Endodermal cell (in vitro differentiated cells): ENCODE measurements around the gene ADORA1. TPM values are rescaled to one million over a fixed set of nuclear protein-coding genes. Genes with fewer than 3 reads are reported as not detected.

Experiments used
- DNase-seq: peaks from one replicate; pipeline ENCODE4 v3.0.0-alpha.2; 2017
- H3K27ac ChIP-seq: 2 replicates; pipeline ENCODE4 v1.5.1; 2013; ENCODE audit warnings: mild to moderate bottlenecking, low read depth, low read length, moderate library complexity
- H3K27me3 ChIP-seq: 2 replicates; pipeline ENCODE4 v1.6.1; 2013; ENCODE audit warnings: mild to moderate bottlenecking, low read length, moderate library complexity; ENCODE audit not compliant: insufficient read depth, control insufficient read depth, poor library complexity, severe bottlenecking
- H3K36me3 ChIP-seq: 2 replicates; pipeline ENCODE4 v1.7.0; 2013; ENCODE audit warnings: mild to moderate bottlenecking, low read length, moderate library complexity; ENCODE audit not compliant: control insufficient read depth, insufficient read depth
- H3K4me1 ChIP-seq: one replicate; pipeline ENCODE4 v1.7.0; 2013; ENCODE audit warnings: low read length; ENCODE audit not compliant: control insufficient read depth, insufficient read depth
- H3K4me3 ChIP-seq: 2 replicates; pipeline ENCODE4 v1.5.1; 2013; ENCODE audit warnings: mild to moderate bottlenecking, low read length, moderate library complexity
- H3K9ac ChIP-seq: 2 replicates; pipeline ENCODE4 v1.6.1; 2013; ENCODE audit warnings: mild to moderate bottlenecking, low read length, moderate library complexity; ENCODE audit not compliant: poor library complexity, severe bottlenecking; ENCODE audit errors: extremely low read depth
- H3K9me3 ChIP-seq: 2 replicates; pipeline ENCODE4 v1.6.1; 2013; ENCODE audit warnings: mild to moderate bottlenecking, low read length, moderate library complexity; ENCODE audit not compliant: control insufficient read depth
- H3K27ac Mint-ChIP-seq: 2 replicates; pipeline ENCODE4 v1.8.0; 2020; ENCODE audit warnings: mixed read lengths
- H3K27me3 Mint-ChIP-seq: 2 replicates; pipeline ENCODE4 v1.8.0; 2021; ENCODE audit warnings: mild to moderate bottlenecking, mixed read lengths; ENCODE audit not compliant: insufficient read depth
- H3K36me3 Mint-ChIP-seq: 2 replicates; pipeline ENCODE4 v1.8.0; 2020; ENCODE audit warnings: low read depth, mixed read lengths
- H3K4me1 Mint-ChIP-seq: 2 replicates; pipeline ENCODE4 v1.8.0; 2020; ENCODE audit warnings: mixed read lengths
- H3K4me3 Mint-ChIP-seq: 2 replicates; pipeline ENCODE4 v1.8.0; 2020; ENCODE audit warnings: mild to moderate bottlenecking, moderate library complexity, mixed read lengths
- H3K9me3 Mint-ChIP-seq: 2 replicates; pipeline ENCODE4 v1.8.0; 2020; ENCODE audit warnings: mild to moderate bottlenecking, mixed read lengths
- CTCF ChIP-seq: fragments of 200-600 bp; sonication (generic); conservative IDR thresholded peaks from 2 replicates; pipeline ENCODE4 v1.5.0; 2021; ENCODE audit warnings: antibody characterized with exemption, mild to moderate bottlenecking
- WGBS, 2 experiments: methylation state at CpG; one replicate each; pipeline versions ENCODE4 v1.1.5 to v1.1.7; 2013; ENCODE audit warnings: missing lambda C conversion rate in 2 of 2, mixed read lengths in 1 of 2; ENCODE audit not compliant: insufficient coverage in 1 of 2, insufficient read length in 1 of 2; 5-methylcytosine and 5-hydroxymethylcytosine counted together
- total RNA-seq, 2 donors: library from RNA; stranded (reverse); fragmentation: NEBNext Ultra II Directional in 1 of 2; extraction: Animal tissue kit (Norgen Biotek cat#: 25700) in 1 of 2; gene quantifications; 2 replicates in 1 of 2; 3 replicates in 1 of 2; pipeline ENCODE4 v1.2.1, GENCODE V29; 2021

The ADORA1 gene
- total RNA-seq, 2 donors from 2014 or later: 2.0 to 2.1 TPM

DNA sequence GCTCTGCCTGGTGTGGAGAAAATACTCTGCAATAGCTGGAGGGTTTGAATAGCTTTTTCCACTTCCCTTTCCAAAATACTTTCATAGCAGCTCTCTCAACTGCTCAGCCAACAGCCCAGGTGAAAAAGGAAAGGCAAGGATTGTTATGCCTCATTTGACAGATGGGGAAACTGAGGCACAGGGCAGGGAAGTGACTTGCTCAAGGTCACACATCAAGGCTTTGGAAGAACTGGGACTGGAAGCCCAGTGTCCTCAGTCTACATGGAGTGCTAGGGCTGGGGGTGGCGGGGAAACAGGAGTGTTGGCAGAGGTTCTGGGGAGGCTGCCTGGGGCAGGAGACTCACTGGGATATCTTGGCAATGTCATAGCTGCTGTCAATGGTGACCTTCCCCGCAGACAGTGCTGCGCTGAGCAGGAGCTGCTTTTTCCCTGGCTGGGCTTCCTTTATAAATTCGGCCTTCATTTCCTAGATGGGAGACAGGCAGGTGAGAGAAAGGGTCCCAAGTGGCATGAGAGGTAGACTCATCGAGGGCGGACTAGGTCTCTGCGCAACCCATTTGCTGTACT lies 54.9 kb downstream of the ADORA1 start:
- Mint-ChIP-seq H3K27me3 (no peaks in the 10 kb centered on the region), H3K4me1 (peaks cover 48% of the 10 kb centered on the region), H3K9me3 (no peaks in the 10 kb centered on the region), H3K36me3 (no peaks in the 10 kb centered on the region), H3K4me3 (no peak overlapping the region), H3K27ac (no peak overlapping the region)
- Histone ChIP-seq H3K36me3 (no peaks in the 10 kb centered on the region), H3K9ac (no peak overlapping the region), H3K27me3 (no peaks in the 10 kb centered on the region), H3K9me3 (no peaks in the 10 kb centered on the region), H3K4me1 (peaks cover 31% of the 10 kb centered on the region), H3K4me3 (no peak overlapping the region), H3K27ac (no peak overlapping the region)
- DNase-seq: no peak
- TF ChIP-seq CTCF: no peak
- WGBS, 2 experiments: 95% methylated on average over 7 of the region's 7 CpGs; no CpG with 5 or more reads in 1 of the 2 experiments

- no peaks in the 10 kb centered on the region for H3K9me3 ChIP-seq
- H3K27me3 Mint-ChIP-seq: no peaks in the 10 kb centered on the region
- no peak for DNase-seq
- H3K27me3 ChIP-seq: no peaks in the 10 kb centered on the region
- no peak overlapping the region for H3K27ac Mint-ChIP-seq
- H3K4me1 ChIP-seq: peaks cover 20% of the 10 kb centered on the region
- H3K4me3 ChIP-seq: no peak overlapping the region
- H3K36me3 ChIP-seq: no peaks in the 10 kb centered on the region
- no peaks in the 10 kb centered on the region for H3K36me3 Mint-ChIP-seq
- H3K4me3 Mint-ChIP-seq: no peak overlapping the region
- no peak overlapping the region for H3K9ac ChIP-seq
- no peak overlapping the region for H3K27ac ChIP-seq
- peaks cover 39% of the 10 kb centered on the region for H3K4me1 Mint-ChIP-seq
- H3K9me3 Mint-ChIP-seq: no peaks in the 10 kb centered on the region
- WGBS, 2 experiments: 78 to 95% methylated on average over 1 to 2 of the region's 2 CpGs
- no peak for TF ChIP-seq CTCF
These were observed 56.3 kb downstream of the ADORA1 start for GRCh38 chr1:203183828-203184227.

GRCh38 chr1:203184467-203184866 lies 56.9 kb downstream of the ADORA1 start:
- Histone ChIP-seq H3K4me1 (peaks cover 19% of the 10 kb centered on the region), H3K4me3 (no peak overlapping the region), H3K9me3 (no peaks in the 10 kb centered on the region), H3K27me3 (no peaks in the 10 kb centered on the region), H3K9ac (no peak overlapping the region), H3K27ac (no peak overlapping the region), H3K36me3 (no peaks in the 10 kb centered on the region)
- TF ChIP-seq CTCF: no peak
- no peak overlapping the region for H3K4me3 Mint-ChIP-seq
- H3K36me3 Mint-ChIP-seq: no peaks in the 10 kb centered on the region
- no peak overlapping the region for H3K27ac Mint-ChIP-seq
- no peaks in the 10 kb centered on the region for H3K27me3 Mint-ChIP-seq
- WGBS, 2 experiments: 90 to 93% methylated on average over 3 to 4 of the region's 4 CpGs
- no peaks in the 10 kb centered on the region for H3K9me3 Mint-ChIP-seq
- H3K4me1 Mint-ChIP-seq: peaks cover 34% of the 10 kb centered on the region
- DNase-seq: no peak
